Measurements from ENCODE around the gene LGI1.

GRCh38 chr10:93777092-93777491, 19.4 kb downstream of the LGI1 start:
- TF ChIP-seq CTCF (IDR thresholded peaks at IDR 0.05; ENCODE audit: poor library complexity, severe bottlenecking) = no peak
- TF ChIP-seq REST (IDR thresholded peaks at IDR 0.05; ENCODE audit: borderline replicate concordance) = no peak
